K562 (cell line): ENCODE measurements around the gene ATP5ME.

Source experiments
- CXXC5 ChIP-seq: fragments of 250-450 bp; sonication (Bioruptor Pico); IDR thresholded peaks from 2 replicates; pipeline ENCODE4 v1.8.0; 2022; ENCODE audit warnings: inconsistent platforms, mild to moderate bottlenecking, moderate library complexity
- MECOM ChIP-seq: fragments of 250-450 bp; sonication (Bioruptor Pico); IDR thresholded peaks from 2 replicates; pipeline ENCODE4 v1.8.0; 2022; ENCODE audit warnings: inconsistent platforms
- SETDB1 ChIP-seq: IDR thresholded peaks from one replicate; pipeline ENCODE4 v1.6.1; 2012; ENCODE audit warnings: low read length, control low read depth, inconsistent platforms
- TF ChIP-seq, protein P1 (sequence below): sonication (generic); formaldehyde crosslinking; IDR thresholded peaks from 2 replicates; pipeline ENCODE4 v1.8.0; 2022; ENCODE audit warnings: mild to moderate bottlenecking, missing genetic modification reagents, borderline replicate concordance

- TF ChIP-seq, protein P1, sequence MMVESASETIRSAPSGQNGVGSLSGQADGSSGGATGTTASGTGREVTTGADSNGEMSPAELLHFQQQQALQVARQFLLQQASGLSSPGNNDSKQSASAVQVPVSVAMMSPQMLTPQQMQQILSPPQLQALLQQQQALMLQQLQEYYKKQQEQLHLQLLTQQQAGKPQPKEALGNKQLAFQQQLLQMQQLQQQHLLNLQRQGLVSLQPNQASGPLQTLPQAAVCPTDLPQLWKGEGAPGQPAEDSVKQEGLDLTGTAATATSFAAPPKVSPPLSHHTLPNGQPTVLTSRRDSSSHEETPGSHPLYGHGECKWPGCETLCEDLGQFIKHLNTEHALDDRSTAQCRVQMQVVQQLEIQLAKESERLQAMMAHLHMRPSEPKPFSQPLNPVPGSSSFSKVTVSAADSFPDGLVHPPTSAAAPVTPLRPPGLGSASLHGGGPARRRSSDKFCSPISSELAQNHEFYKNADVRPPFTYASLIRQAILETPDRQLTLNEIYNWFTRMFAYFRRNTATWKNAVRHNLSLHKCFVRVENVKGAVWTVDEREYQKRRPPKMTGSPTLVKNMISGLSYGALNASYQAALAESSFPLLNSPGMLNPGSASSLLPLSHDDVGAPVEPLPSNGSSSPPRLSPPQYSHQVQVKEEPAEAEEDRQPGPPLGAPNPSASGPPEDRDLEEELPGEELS (CRISPR knock-in tag) = no peak
- TF ChIP-seq CXXC5 (no peak), MECOM (CRISPR knock-in tag) (no peak), SETDB1 (no peak)
Observed at GRCh38 chr4:661231-661630, 12.8 kb downstream of the ATP5ME start.
